A673 (cell line): ENCODE results near the gene ARHGAP15.

ENCODE experiments used
- CTCF ChIP-seq: fragments of 300-800, 200-600 bp; sonication (generic); conservative IDR thresholded peaks from 2 replicates; pipeline ENCODE4 v1.5.1; 2017; ENCODE audit warnings: low read depth, mild to moderate bottlenecking, antibody characterized with exemption, low read length, moderate library complexity, mixed read lengths
- EZH2 ChIP-seq: fragments of 200-600 bp; sonication (generic); IDR thresholded peaks from 2 replicates; pipeline ENCODE4 v1.6.1; 2017; ENCODE audit warnings: borderline replicate concordance, low read depth, mild to moderate bottlenecking, mixed read lengths, antibody characterized with exemption, low read length; ENCODE audit not compliant: poor library complexity, severe bottlenecking

DNA sequence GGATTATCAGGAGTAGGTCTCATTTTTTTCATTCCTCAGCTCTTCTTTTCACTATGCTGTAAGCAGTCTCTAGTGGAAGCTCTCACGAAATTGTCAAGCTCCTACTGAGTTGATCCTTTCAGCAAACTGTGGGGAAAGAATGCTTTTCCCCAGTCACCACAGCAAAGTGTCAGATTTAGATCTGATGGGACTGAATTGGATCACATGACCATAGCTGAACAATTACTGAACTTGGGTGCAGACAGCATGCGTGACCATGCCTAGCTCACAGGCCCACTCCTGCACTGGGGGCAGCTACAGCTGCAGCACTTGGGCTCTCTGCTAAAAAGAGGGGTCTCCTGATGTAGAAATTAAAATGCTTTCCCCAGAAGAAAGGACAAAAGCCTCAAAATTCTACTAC lies 3.1 kb downstream of the ARHGAP15 start:
- TF ChIP-seq CTCF (no peak), EZH2 (no peak)
